Lower leg skin (tissue), 4 donors: Measurements from ENCODE around the gene ZNF839. TPM values are rescaled to one million over a fixed set of nuclear protein-coding genes. Genes with fewer than 3 reads are reported as not detected.

ENCODE experiments used
- DNase-seq, 2 donors: peaks; one replicate each; pipeline ENCODE4 v3.0.0-alpha.2; 2019; ENCODE audit warnings: low spot score in 2 of 2
- H3K4me3 ChIP-seq: fragments of 200-600 bp; sonication (generic); 2 replicates; pipeline ENCODE4 v1.5.1; 2017; ENCODE audit warnings: mild to moderate bottlenecking, low read depth; ENCODE audit not compliant: poor library complexity, severe bottlenecking
- CTCF ChIP-seq, 3 donors: fragments of 450-650 bp; IDR thresholded peaks; one replicate each; pipeline ENCODE4 v1.5.1; 2016; ENCODE audit warnings: antibody characterized with exemption in 3 of 3, mild to moderate bottlenecking in 3 of 3, moderate library complexity in 2 of 3
- POLR2A ChIP-seq, 2 donors: fragments of 450-650 bp; IDR thresholded peaks; one replicate each; pipeline ENCODE4 v1.6.1; 2016 to 2017; ENCODE audit warnings: antibody characterized with exemption in 2 of 2, mild to moderate bottlenecking in 1 of 2, moderate library complexity in 1 of 2
- WGBS, 2 donors: methylation state at CpG; one replicate each; pipeline ENCODE4 v1.1.5; 2018; 5-methylcytosine and 5-hydroxymethylcytosine counted together
- intact Hi-C: fragments of 100-400 bp; cut with DNase I; formaldehyde crosslinking; loops from one replicate; pipeline ENCODE4 v1.15.0; 2023; ENCODE audit warnings: low total_unique reads
- total RNA-seq, 4 donors: library from RNA; depleted of rRNA; stranded (reverse); fragments of >200 nt; gene quantifications; one replicate each; pipeline ENCODE4 v1.1.0, GENCODE V29; 2016

ZNF839 gene
- total RNA-seq, 4 donors from 2014 or later, result 10.7 to 15.2 (median 13.6) TPM

- WGBS, 2 donors, result 83 to 87% methylated on average over 7 of the region's 7 CpGs
- intact Hi-C loops, result no loop called here
- DNase-seq, result no peak
- TF ChIP-seq POLR2A (IDR thresholded peaks at IDR 0.05) (no peak), CTCF (IDR thresholded peaks at IDR 0.05) (no peak)
- H3K4me3 ChIP-seq, result no peak overlapping the region
Observed at GRCh38 chr14:102333390-102333789, 13.8 kb downstream of the ZNF839 start.

GRCh38 chr14:102333795-102334705 lies 14.5 kb downstream of the ZNF839 start:
- no peak for TF ChIP-seq CTCF (IDR thresholded peaks at IDR 0.05)
- no peak for TF ChIP-seq POLR2A (IDR thresholded peaks at IDR 0.05)
- no peak for DNase-seq
- WGBS, 2 donors, result 91 to 95% methylated on average over 13 of the region's 13 CpGs
- intact Hi-C loops, result no loop called here
- no peak overlapping the region for H3K4me3 ChIP-seq

GRCh38 chr14:102335163-102335562 lies 15.6 kb downstream of the ZNF839 start:
- DNase-seq, result no peak
- no peak overlapping the region for H3K4me3 ChIP-seq
- 95 to 97% methylated on average over 5 to 7 of the region's 7 CpGs for WGBS, 2 donors
- intact Hi-C loops, result no loop called here
- TF ChIP-seq CTCF (IDR thresholded peaks at IDR 0.05) (no peak), POLR2A (IDR thresholded peaks at IDR 0.05) (no peak)

GRCh38 chr14:102338724-102339123 lies 19.2 kb downstream of the ZNF839 start:
- intact Hi-C loops, result no loop called here
- 89 to 91% methylated on average over 9 of the region's 9 CpGs for WGBS, 2 donors
- TF ChIP-seq CTCF (IDR thresholded peaks at IDR 0.05) (no peak), POLR2A (IDR thresholded peaks at IDR 0.05) (no peak)
- no peak for DNase-seq
- no peak overlapping the region for H3K4me3 ChIP-seq

- no peak overlapping the region for H3K4me3 ChIP-seq
- intact Hi-C loops, result no loop called here
- 91 to 92% methylated on average over 4 to 7 of the region's 8 CpGs for WGBS, 2 donors
- TF ChIP-seq POLR2A (IDR thresholded peaks at IDR 0.05) (no peak), CTCF (IDR thresholded peaks at IDR 0.05) (no peak)
- DNase-seq, result no peak
Observed at GRCh38 chr14:102341566-102341965, 22.0 kb downstream of the ZNF839 start.
